ENCODE measurements around the gene ERP44.
A peak's percentile ranks its signal among the peaks of the same experiment; 100 is the strongest.
"Not testable (repeated sequence)": the region's sequence is repeated elsewhere in the genome, so short reads cannot be mapped to it uniquely, and the experiment has no call there.

Gene ERP44

DNA sequence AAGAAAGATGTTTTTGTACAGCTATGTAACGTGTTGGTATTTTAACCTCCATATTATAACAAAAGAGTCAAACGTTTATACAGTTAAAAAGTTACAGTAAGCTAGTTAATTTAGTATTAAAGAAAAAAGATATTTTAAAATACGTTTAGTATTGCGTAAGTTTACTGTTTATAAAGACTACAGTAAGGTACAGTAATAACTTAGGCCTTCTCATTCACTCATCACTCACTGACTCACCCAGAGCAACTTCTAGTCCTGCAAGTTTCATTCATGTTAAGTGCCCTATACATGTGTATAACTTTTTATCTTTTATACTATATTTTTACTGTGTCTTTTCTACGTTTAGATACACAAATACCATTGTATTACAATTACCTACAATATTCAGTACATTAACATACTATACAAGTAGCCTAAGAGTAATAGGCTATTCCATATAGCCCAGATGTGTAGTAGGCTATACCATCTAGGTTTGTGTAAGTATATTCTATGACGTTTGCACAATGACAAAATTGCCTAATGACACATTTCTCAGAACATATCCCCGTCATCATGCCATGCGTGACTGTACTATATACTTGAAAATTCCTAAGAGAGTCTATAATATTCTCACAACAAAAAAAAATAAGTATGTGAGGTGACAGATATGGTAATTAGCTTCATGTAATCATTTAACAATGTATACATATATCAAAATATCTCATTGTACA, 33.8 kb downstream of the ERP44 start:
- DNase-seq, result no peak

DNA sequence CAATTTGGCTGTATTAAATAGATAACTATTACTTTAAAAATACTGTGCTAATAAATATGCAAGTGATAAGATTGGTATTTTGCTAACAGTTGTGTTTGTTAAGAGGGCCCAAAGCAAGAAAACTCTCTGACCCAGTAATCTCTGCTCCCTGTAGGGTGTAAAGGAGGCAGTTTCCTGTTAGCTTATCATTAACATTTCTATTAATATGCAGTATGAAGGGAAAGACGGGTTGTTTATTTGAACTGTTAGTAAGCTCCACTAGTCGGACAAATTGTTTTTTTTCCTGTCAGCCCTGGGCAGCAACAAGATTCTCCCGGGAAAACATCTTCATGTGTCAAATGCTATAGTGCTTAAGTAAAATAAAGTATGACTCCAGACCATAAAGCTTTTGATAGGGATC, 35.6 kb downstream of the ERP44 start:
- no peak for DNase-seq

DNA sequence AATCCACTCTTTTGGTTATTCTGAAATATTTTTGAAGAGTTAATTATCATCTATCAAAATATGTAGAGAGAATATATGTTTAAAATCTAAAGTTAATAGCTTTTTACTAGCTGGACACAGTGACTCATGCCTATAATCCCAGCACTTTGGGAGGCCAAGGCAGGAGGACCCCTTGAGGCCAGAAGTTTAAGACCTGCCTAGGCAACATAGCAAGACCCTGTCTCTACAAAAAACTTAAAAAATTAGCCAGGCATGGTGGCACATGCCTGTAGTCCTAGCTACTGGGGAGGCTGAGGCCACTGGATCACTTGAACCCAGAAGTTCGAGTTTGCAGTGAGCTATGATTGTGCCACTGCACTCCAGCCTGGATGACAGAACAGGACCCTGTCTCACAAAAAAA, 36.1 kb downstream of the ERP44 start:
- DNase-seq, result not testable (repeated sequence)

DNA sequence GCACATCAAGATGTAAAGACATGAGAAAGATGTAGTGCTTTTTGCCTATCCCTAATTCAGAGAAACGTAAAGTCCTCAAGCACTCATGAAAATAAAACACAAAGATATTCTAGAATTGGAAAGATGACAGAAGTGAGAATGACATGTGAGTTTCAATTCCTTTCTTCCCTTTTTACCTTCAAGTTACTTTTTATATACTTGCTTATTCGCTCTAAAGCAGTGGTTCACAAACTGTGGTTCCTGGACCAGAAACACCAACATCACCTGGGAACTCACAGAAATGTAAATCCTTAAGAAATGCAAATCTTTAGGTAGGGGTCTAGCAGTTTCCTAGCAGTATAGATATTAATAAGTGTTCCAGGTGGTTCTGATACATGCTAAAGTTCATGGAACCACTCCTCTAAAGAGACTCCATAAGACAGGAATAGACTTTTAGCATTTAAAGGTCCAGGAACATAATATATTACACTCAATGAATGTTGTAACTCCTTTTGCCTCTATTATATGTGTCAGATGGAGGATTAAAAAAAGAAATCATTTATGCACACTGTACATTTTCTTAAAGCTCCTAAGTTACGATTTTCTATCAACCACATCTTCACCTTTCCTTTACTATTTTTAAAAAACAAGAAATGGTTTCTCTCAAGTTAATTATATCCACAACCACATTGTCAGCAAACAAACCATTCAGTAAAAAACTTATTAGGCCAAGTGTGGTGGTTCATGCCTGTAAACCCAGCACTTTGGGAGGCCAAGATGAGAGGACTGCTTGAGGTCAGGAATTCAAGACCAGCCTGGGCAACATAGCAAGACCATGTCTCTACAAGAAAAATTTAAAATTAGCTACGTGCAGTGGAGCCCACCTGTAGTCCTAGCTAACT, 39.9 kb downstream of the ERP44 start:
- no peak for DNase-seq

DNA sequence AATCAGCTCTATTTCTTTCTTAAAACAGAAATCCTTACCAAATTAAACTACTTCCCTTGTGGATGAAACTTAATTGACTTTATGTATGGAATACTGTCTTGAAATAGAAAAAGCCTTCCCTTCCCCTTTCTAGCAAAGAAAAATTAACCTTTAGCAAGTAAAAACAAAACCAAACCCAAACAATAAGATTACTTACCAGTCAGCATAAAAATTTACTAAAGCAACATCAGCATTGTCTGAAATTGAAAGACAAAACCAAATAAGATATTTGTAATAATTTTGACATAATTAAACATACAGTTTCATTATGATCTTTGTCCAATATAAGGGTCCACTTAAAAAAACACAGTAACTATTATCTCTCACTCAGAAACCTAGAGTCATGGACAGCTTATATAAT, 41.2 kb downstream of the ERP44 start:
- DNase-seq, result no peak

DNA sequence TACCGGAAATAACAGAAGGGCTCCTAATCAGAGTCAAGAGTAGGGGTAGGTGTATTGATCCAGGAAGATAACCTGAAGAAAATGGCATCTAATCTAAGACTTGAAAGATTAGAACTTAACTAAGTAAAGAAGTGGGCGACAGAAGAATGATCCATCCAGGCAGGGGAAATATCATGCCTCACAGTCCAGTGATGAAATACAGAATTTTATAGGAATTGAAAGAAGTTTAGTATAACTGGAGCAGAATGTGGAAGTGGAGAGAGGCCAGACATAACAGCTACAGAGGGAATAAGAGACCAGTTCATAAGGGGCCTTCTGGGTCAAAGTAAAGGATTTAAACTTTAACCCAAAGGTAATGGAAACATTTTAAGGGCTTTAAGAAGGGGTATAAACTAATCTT, 42.2 kb downstream of the ERP44 start:
- DNase-seq, result no peak

DNA sequence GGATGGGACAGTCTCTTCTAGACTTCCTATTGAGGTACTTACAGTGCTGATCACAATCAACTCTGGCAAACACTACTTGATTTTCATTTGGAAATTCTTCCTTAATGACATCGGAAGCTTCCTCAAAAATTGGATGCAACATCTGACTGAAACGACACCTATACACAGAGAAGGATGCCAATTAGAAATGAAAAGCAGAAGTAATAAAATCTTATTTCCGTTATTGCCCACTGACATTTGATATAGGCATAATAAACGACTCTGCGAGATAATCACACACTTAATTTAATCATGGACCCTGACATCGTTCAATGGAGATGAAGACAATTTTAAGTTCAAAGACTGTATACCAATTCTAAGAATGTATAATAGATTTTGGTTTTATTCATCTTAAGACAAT, 46.4 kb downstream of the ERP44 start:
- DNase-seq, result no peak

DNA sequence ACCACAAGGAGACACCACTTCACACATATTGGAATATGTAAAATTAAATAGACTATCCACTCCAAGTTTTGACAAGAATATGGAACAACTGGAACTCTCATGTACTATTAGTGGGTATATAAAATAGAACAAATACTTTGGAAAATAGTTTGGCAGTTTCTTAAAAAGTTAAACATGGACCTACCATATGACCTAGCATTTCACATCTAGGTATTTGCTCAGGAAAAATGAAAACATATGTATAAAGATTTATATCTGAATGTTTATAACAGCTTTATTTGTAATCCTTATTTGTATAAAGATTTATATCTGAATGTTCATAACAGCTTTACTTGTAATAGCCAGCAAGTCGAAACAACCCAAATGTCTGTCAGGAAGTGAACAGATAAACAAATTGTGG, 49.2 kb downstream of the ERP44 start:
- no peak for DNase-seq

DNA sequence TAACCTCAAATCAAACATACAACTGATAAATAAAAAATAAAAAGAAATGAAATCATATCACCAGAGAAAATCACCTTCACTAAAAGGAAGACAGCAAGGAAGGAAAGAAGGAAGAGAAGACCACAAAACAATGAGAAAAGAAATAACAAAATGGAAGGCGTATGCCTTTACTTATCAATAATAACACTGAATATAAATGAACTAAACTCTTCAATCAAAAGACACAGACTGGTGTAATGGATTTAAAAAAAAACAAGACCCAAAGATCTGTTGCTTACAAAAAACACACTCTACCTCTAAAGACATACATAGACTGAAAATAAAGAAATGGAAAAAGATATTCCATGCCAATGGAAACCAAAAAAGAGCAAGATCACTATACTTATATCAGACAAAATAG, 60.3 kb downstream of the ERP44 start:
- no peak for DNase-seq

DNA sequence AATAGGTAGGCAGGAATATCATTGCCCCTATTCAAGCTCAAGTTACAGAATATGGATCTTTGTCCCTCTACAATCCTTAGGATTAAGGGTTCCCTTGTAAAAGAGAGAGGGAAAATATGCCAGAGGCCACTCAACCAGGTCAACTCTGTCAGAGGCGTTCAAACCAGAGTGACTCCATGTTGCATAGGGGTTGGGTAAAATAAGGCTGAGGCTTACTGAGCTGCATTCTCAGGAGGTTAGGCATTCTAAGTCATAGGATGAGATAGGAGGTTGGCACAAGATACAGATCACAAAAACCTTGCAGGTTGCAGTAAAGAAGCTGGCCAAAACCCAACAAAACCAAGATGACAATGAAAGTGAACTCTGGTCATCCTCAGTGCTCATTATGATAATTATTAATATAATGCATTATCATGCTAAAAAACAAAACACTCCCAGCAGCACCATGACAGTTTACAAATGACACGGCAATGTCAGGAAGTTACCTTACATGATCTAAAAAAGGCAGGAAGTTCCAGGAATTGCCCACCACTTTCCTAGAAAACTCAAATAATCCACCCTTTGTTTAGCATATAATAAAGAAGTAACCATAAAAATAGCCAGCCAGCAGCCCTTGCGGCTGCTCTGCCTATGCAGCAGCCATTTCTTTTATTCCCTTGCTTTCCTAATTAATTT, 64.8 kb downstream of the ERP44 start:
- DNase-seq, result no peak

DNA sequence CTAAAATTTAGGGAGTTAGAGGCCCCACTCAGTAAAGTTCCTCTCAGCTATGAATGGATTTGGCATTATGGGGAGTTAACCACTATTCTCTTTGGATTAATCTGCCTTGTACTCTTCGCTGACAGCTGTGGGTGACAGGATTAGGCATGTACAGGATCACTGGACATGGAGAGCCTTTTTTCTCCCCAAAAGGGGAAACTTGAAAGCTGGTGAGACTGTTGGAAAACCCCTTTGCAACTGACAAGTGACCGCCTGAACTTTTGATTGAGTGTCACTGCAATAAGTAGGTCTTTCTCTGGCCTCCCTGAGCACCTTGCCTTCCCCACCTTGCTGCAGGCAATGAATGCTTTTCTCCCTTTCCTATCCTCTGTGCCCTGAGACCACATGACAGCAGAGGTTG, 68.3 kb downstream of the ERP44 start:
- no peak for DNase-seq

DNA sequence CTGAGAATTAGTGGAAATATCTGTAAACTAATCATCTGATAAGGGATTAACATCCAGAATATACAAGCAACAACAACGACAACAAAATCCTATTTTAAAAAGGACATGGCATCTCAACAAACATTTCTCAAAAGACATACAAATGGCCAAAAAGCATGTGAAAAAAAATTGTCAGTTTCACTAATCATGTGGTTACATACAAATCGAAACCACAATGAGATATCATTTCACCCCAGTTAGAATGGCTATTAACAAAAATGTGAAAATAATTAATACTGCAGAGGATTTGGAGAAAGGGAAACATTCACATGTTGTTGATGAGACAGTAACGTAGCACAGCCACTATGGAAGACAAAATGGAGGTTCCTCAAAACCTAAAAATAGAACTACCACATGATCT, 69.5 kb downstream of the ERP44 start:
- DNase-seq, result no peak

DNA sequence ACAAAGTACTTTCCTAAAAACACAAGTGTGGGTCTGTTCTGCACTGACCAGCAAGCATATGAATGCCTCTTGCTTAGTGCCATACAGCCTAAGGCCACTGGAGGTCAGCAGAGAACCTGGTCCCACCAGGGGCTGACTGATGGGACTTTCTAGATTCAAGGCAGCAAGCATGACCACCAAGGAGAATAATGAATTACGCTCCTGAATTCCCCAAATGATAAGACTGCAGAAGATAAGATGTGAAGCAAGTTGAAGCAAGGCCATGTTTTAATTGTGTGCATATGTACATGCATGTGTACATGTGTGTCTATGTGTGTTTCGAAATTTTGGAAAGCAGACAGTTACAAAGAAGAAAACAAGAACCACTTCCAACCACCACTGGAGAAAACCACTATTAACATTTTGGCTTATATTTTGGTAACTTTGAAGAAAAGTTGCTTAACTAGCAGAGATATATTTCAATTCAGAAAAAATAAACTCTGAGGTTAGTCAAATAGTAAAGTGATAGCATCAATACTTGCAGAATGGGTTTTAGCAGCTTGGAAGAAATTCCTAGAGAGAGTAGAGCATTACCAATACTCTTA, 70.5 kb downstream of the ERP44 start:
- DNase-seq, result peak; percentile 37

DNA sequence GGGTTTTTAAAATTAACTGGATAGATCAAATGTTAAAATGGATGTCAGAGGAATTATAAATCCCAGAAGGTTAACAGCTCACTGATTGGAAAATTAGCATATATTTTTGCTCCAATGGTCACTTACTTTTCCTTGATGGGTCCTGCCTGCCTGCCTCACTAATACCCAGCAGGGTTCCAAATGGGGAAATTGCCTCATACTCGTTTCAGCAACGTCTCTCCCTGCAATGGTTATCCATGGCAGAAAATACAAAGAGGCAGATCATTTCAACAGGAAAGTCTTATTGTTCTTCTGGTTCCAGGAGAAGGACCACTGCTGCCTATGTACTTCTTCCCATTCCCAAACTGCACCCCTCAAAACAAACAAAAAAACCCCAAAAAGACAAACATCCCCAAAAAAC, 71.3 kb downstream of the ERP44 start:
- DNase-seq, result no peak

DNA sequence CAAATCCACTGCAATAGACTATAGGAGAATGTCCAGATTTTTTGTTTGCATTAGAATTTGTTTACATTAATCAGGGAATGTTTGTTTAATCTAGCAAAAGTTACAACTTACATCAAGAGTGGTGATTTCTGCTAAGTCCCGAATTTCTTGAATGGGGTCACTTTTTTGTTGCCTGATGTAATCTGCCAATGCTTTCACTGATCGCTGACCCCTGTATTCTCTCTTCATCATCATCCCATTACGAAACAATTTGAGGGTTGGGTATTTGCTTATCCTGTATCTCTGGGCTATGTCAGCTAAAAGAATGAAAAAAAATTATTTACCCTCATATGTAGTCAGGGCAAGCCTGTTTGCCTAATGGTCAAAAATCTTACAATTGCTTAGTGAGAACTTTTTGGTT, 76.9 kb downstream of the ERP44 start:
- DNase-seq, result no peak

DNA sequence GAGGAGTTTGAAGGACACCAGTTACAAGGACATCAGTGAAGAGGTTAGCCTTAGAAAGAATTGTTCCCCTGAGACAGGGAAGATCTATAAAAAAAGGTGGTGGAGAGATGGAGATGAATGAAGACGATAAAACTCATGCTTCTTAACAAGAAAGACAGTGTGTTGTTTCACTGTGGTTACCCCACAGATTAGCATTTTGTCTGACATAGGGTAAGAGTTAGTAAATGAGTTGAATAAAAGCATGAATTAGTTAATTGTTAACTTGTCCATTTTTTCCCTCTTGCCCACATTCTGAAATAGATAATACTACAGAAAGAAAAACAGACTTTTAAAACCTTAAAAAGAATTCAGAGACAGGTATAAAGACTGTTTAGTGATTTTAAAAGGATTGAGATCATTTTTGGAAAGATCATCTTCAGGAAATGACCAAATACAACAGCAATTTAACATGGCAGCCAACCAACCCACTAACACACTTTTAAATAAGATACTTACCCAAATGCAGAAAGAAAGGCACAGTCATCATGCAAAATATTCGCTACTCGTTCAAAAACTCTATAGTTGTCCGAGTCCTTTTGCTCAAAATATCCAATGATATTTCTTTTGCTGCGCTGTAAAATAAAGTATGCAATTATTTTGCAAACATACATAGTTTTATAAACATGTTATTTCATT, 78.5 kb downstream of the ERP44 start:
- no peak for DNase-seq

DNA sequence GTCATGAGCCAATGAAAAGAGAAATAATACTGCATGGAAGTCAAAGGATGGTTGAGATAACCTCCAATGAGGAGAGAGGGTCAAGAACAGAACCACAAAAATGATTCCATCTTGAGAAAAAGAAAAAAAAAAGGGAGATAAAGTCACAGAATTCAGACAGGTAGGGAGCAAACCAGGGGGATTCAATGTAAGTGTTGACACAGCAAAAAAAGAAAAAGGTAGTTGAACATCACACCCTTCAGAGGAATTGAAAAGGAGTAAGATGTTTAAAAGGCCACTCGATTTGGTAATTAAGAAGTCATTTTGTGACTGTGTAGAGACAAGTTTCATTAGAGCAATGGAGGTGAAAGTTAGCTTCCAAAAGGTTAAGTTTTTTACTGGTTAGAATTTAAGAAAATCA, 79.3 kb downstream of the ERP44 start:
- no peak for DNase-seq

DNA sequence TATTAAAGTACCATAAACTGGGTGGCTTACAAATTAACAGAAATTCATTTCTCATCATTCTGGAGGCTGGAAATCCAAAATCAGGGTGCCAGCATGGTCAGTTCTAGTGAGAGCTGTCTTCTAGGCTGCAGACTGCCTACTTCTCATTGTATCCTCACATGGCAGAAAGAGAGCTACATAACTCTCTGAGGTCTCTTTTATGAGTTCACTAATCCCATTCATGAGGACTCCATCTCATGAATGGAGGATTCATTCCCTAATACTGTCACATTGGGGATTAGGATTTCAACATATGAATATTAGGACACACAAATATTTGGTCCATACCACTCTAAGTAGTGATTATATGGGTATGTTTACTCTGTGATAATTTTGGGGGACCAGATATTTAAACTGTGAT, 84.0 kb downstream of the ERP44 start:
- DNase-seq, result no peak

DNA sequence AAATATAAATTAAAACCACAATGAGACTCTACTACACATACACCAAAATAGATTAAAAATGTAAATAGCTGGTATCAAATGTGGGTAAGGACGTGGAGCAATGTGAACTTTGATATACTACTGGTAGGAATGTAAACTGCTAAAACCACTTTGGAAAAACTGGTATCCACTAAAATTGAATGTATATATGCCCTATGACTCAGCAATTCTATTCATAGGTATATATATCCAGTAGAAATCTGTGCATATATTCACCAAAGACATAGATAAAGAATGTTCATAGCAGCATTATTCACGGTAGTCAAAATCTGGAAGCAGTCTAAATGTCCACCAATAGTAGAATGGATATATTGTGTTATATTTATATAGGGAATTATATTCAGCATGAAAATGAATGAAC, 85.2 kb downstream of the ERP44 start:
- DNase-seq, result no peak

DNA sequence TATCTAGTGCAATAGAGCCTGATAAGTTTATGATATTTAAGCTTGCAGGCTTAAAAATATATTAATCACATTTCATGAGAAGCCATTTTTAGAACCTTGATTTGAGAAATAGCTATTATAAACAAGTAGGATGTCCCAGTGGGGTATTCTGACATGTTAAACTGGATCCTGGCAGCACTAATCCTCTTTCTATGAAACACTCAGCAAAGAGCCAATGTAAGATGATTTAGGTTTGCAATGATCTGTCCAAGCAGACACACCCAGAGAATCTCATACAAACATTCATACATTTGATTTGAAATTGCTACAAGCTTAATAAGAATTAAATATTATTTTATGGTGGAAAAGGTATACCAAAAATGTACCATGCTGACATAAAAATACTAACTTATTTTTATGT, 86.5 kb downstream of the ERP44 start:
- no peak for DNase-seq

DNA sequence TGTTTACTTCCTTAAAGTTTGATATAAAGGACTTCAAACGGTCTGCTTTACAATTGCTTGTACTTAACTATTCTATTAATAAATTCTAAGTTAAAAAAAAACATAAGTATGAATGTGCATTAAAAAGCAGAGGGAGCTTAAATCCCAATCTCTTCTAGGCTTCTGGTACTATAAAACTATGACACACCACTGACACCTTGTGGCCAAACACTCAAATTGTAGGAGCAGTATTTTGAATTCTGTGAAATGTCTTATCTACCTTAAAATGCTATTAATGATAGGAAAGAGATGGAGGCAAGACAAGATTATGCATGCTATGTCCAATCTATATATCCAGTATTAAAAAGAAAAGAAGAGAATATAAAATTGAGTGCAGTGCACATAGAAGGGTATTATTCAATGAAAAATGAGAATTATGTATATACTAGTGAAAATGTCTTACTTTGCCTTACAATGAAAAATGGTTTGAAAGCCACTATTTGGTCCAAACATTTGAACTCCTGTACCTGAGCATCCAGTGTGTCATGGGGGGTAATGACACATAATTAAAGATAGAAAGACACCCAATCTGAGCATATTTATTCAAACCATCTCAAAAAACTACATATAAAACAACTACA, 87.6 kb downstream of the ERP44 start:
- DNase-seq, result no peak

DNA sequence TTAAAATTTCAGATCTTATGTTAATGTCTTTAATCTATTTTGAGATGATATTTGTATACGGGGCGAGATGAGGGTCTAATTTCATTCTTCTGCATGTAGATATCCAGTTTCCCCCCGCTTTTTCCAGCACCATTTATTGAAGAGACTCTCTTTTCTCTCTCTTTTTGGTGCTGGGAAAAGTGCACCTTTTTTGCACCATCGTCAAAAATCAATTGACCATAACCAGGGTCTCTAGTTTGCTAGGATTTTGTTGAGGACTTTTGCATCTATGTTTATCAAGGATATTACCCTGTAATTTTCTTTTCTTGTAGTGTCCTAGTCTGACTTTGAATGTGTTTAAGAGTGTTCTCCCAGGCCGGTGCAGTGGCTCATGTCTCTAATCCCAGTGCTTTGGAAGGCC, 99.0 kb downstream of the ERP44 start:
- no peak for DNase-seq

DNA sequence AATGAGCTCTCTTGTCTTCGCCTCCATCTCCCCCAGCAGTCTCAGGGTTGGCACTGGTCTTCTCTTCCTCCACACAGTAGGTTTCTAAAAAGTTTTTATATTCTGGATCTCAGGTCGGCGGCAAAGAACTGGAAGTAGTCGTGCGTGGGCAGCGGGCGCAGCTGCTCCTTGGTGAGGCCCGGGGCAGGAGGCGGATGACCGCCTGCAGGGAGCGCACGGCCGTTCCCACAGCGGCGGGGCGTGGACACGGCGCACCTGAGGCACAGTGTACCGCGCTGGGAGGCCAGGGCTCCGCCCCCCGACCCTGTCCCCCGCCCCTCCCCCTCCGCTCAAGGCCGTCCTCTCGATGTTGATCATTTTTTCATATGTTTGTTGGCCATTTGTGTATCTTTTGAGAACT, 99.9 kb downstream of the ERP44 start:
- DNase-seq, result no peak

All from activated CD4-positive, alpha-beta T cell treated with anti-CD3 and anti-CD28 coated beads for 1 hour (primary cell).